NT2/D1 (cell line): Measurements from ENCODE around the gene CYP4X1.
"Not testable (repeated sequence)": the region's sequence is repeated elsewhere in the genome, so short reads cannot be mapped to it uniquely, and the experiment has no call there.

Experiments
- DNase-seq: peaks from one replicate; pipeline ENCODE4 v3.0.0-alpha.2; 2011; ENCODE audit warnings: low read depth, low spot score
- H3K27me3 ChIP-seq: 2 replicates; pipeline ENCODE4 v1.6.0; 2011; ENCODE audit warnings: mild to moderate bottlenecking; ENCODE audit not compliant: insufficient read length, insufficient read depth
- H3K36me3 ChIP-seq: 2 replicates; pipeline ENCODE4 v1.6.1; 2011; ENCODE audit warnings: mild to moderate bottlenecking, low read length, mixed read lengths; ENCODE audit not compliant: insufficient read depth, insufficient read length
- H3K4me1 ChIP-seq: 2 replicates; pipeline ENCODE4 v1.5.1; 2011; ENCODE audit not compliant: insufficient read depth, insufficient read length
- H3K4me3 ChIP-seq: 2 replicates; pipeline ENCODE4 v1.5.1; 2011; ENCODE audit warnings: low read depth; ENCODE audit not compliant: insufficient read length
- H3K9ac ChIP-seq: 2 replicates; pipeline ENCODE4 v1.6.0; 2011; ENCODE audit warnings: low read depth; ENCODE audit not compliant: insufficient read length
- H3K9me3 ChIP-seq: 2 replicates; pipeline ENCODE4 v1.5.1; 2011; ENCODE audit warnings: mild to moderate bottlenecking, low read length; ENCODE audit not compliant: insufficient read depth
- SUZ12 ChIP-seq: IDR thresholded peaks from 2 replicates; pipeline ENCODE4 v1.6.1; 2011; ENCODE audit not compliant: insufficient read length, insufficient read depth; ENCODE audit errors: extremely low read depth
- YY1 ChIP-seq: IDR thresholded peaks from 2 replicates; pipeline ENCODE4 v1.6.1; 2011; ENCODE audit not compliant: insufficient read length, insufficient read depth
- ZNF274 ChIP-seq: IDR thresholded peaks from 2 replicates; pipeline ENCODE4 v1.6.1; 2011; ENCODE audit warnings: mild to moderate bottlenecking, low read depth, low read length

The CYP4X1 gene

DNA sequence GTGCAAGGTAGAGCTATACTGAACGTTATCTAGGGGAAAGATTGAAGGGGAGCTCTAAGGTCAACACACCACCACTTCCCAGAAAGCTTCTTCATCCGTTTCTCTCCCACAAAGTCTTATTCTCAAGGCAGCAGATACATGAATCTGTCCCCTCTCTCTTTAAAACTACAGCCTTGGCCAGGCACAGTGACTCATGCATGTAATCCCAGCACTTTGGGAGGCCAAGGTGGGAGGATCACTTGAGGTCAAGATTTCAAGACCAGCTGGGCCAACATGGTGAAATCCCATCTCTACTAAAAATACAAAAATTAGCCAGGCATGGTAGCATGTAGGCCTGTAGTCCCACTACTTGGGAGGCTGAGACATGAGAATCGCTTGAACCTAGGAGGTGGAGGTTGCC, 8.1 kb downstream of the CYP4X1 start:
- Histone ChIP-seq H3K4me1 (no peaks in the 10 kb centered on the region), H3K27me3 (no peaks in the 10 kb centered on the region), H3K9me3 (no peaks in the 10 kb centered on the region), H3K4me3 (no peak overlapping the region), H3K9ac (no peak overlapping the region), H3K36me3 (no peaks in the 10 kb centered on the region)
- DNase-seq: no peak
- TF ChIP-seq SUZ12 (no peak), YY1 (no peak), ZNF274 (no peak)

DNA sequence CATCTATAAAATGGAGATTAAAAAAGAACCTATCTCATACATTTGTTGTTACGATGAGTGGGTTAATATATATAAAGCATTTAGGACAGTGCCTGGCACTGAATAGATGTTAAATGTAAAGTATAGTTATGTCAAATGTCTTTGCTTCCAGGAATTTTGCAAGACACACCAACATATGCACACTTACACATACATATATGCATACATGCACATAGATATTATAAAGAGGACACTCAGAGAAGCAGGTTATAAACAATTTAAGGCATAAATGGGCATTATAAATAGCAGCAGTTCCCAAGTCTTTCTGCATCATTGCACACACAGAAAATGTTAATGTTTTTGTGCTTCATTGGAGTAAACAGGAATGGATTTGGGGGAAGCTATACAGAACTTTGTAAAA, 13.3 kb downstream of the CYP4X1 start:
- no peak overlapping the region for H3K4me3 ChIP-seq
- DNase-seq: no peak
- TF ChIP-seq ZNF274 (no peak), SUZ12 (no peak), YY1 (no peak)
- no peaks in the 10 kb centered on the region for H3K36me3 ChIP-seq
- no peaks in the 10 kb centered on the region for H3K4me1 ChIP-seq
- H3K27me3 ChIP-seq: no peaks in the 10 kb centered on the region
- H3K9me3 ChIP-seq: no peaks in the 10 kb centered on the region
- no peak overlapping the region for H3K9ac ChIP-seq

DNA sequence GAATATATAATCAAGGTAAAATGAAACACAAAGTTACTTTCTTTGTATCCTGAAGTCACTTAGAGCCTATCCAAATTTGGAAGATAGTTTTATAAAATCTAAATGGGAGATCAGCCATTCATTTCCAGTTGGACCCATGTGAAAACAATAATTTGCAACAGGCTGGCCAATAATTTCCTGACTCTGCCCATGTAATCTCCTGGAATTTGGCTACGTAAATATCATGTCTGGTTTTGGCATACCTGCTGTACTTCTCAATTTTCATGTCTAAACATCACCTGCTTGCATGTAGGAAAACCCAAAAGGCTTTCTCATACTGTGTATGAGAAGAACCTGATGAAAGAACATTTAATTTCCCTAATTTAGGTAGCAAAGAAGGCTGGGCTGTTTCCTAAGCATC, 35.9 kb downstream of the CYP4X1 start:
- Histone ChIP-seq H3K36me3 (no peaks in the 10 kb centered on the region), H3K4me1 (no peaks in the 10 kb centered on the region), H3K9ac (no peak overlapping the region), H3K9me3 (peaks cover 4% of the 10 kb centered on the region; the same call in 1 of the 2 replicates), H3K27me3 (no peaks in the 10 kb centered on the region), H3K4me3 (no peak overlapping the region)
- no peak for TF ChIP-seq SUZ12
- no peak for TF ChIP-seq YY1
- no peak for TF ChIP-seq ZNF274
- DNase-seq: no peak

DNA sequence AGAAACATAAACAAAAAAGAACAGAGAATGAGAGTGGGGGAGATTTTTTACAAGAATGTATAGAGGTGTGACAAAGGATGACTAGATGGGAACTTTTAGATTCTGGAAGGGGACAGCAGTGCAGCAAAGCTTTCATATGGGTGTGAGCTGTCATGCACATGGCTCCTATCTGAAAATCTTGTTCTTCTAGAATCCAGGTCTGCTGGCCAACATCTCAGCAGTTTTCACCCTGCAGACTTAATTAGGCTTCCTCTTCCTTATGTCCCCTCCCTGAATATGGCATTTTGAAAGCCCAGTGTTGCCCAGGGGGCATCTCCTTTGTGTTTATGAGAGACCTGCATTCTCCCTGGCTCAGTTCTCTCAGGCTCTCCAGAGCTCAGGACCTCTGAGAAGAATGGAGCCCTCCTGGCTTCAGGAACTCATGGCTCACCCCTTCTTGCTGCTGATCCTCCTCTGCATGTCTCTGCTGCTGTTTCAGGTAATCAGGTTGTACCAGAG, 43.7 kb downstream of the CYP4X1 start, which contains the start of gene CYP4Z1:
Gene CYP4Z1, plus strand, starts transcription at position 135 of the 498 bp plus-strand sequence. Its CDS starts 260 bp downstream, at position 395.
- Histone ChIP-seq H3K4me3 (no peak within 1 kb of the TSS), H3K27me3 (no peaks in the 10 kb centered on the region), H3K4me1 (no peaks in the 10 kb centered on the region), H3K9ac (no peak within 1 kb of the TSS), H3K9me3 (no peaks in the 10 kb centered on the region), H3K36me3 (no peaks in the 10 kb centered on the region)
- DNase-seq: no peak
- no peak for TF ChIP-seq YY1
- no peak for TF ChIP-seq ZNF274
- TF ChIP-seq SUZ12: no peak

DNA sequence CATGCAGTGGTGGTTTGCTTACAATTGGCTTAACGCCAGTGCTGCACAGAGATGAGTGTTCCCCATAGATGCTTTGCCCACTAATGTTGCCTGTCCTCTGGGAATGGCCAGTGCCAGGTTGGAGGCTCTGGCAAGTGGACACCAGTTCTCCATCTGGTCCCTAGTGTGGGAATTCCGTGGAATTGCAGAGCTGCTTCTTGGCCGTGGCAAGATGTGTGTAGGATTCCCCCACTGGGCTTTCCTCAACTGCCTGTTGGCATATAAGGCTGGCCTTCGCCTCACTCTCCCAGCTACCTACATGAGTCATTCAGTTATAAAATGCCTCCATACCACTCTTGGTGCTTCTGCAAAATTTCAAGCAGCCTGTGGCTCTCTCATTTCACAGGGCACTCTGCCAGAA, 45.6 kb downstream of the CYP4X1 start:
- H3K4me1 ChIP-seq: not testable (repeated sequence)

DNA sequence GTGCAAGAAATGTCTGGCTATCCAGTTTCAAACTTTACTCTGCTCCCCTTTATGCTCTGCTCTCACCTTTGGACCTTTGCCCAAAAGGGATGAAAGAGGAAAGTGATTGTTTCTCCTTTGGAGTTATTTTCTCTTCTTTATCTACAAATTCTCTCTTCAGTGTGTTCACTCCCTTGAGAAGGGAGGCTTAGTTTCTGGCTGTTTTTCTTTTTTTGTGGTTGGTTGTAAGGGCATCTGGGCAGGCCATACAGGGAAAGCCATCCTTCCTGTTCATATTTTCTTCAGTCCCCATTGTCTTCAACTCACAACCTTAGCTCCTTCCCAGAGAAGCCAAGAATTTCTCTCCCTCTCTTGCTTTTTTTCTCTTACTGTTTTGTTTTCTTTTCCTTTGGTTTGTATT, 46.0 kb downstream of the CYP4X1 start:
- H3K4me3 ChIP-seq, H3K36me3 ChIP-seq, H3K9ac ChIP-seq, H3K9me3 ChIP-seq, H3K27me3 ChIP-seq, H3K4me1 ChIP-seq, DNase-seq: not testable (repeated sequence)

More for the DNA sequence above, 45.6 kb downstream of the CYP4X1 start:
- not testable (repeated sequence) for DNase-seq, H3K9ac ChIP-seq, H3K36me3 ChIP-seq, H3K9me3 ChIP-seq, H3K27me3 ChIP-seq, H3K4me3 ChIP-seq

DNA sequence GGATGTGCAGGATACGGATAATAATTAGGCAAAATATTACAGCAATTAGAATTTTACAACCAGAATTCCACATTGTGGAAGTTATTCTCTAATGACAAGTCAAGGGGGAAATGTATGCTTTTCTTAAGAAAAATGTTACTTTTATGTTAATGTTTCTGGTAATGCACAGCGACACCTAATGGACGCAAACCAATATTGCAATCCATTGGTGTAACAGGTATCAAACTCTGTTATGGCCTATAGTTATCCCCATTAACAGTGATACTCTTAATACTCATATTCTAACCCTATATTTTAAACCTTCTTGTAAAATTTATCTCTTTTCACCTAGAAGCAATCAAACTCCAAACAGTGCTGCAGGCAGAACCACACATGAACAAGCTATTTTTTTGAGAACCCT, 65.9 kb downstream of the CYP4X1 start:
- not testable (repeated sequence) for H3K4me1 ChIP-seq, H3K9me3 ChIP-seq, H3K4me3 ChIP-seq, H3K9ac ChIP-seq, H3K27me3 ChIP-seq, H3K36me3 ChIP-seq
- peak; percentile 13 for DNase-seq

DNA sequence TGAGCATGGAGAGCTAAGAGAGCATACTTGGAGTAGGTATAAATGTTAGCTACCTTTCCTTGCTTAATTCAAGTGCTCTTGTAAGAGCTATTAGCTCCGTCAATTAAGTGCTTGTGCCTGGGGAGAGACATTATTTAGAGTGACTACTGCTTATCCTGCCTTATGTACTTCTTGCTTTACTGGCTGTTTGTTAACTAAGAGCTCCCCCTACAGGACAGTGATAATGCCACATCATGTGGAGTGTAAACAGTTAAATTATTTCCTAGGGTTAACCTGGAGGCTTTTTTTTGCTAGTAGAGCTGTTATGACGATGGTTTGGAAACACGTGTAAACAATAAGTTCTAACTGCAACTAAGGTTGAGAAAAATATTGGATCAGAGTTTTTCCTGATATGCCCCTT, 68.0 kb downstream of the CYP4X1 start:
- H3K4me1 ChIP-seq, DNase-seq, H3K9ac ChIP-seq, H3K27me3 ChIP-seq, H3K36me3 ChIP-seq, H3K9me3 ChIP-seq, H3K4me3 ChIP-seq: not testable (repeated sequence)
